Activated CD4-positive, alpha-beta T cell treated with anti-CD3 and anti-CD28 coated beads, Interleukin-2, amount 50 U/mL, for 24 hours (primary cell): ENCODE results near the gene EXO1.
A peak's percentile ranks its signal among the peaks of the same experiment; 100 is the strongest.
"Not testable (repeated sequence)": the region's sequence is repeated elsewhere in the genome, so short reads cannot be mapped to it uniquely, and the experiment has no call there.

Experiments used
- DNase-seq, 2 donors: peaks; one replicate each; pipeline ENCODE4 v3.0.0-alpha.2; 2020; ENCODE audit warnings: low read depth in 1 of 2, low spot score in 1 of 2

The EXO1 gene

GRCh38 chr1:241847796-241848685 is at the start of gene EXO1:
TSS of gene EXO1 (plus strand) at chr1:241848204. CDS start at chr1:241850426, 2,222 bp downstream.
- DNase-seq, result peak; percentile 80 to 81

GRCh38 chr1:241799416-241799815 is 48.6 kb upstream of the EXO1 start:
- no peak for DNase-seq

GRCh38 chr1:241800640-241801039 is 47.4 kb upstream of the EXO1 start:
- DNase-seq, result no peak

- DNase-seq, result no peak
Measured at GRCh38 chr1:241802863-241803262, 45.1 kb upstream of the EXO1 start.

- not testable (repeated sequence) for DNase-seq
Measured at GRCh38 chr1:241804706-241805105, 43.3 kb upstream of the EXO1 start.

GRCh38 chr1:241808265-241808664 is 39.7 kb upstream of the EXO1 start:
- DNase-seq, result no peak

GRCh38 chr1:241810769-241811405 is 37.1 kb upstream of the EXO1 start:
- no peak for DNase-seq

- no peak for DNase-seq
Measured at GRCh38 chr1:241813768-241814320, 34.2 kb upstream of the EXO1 start.

GRCh38 chr1:241816008-241816407 is 32.0 kb upstream of the EXO1 start:
- DNase-seq, result no peak

GRCh38 chr1:241817331-241817792 is 30.6 kb upstream of the EXO1 start:
- no peak for DNase-seq

- DNase-seq, result no peak
Measured at GRCh38 chr1:241817956-241818612, 29.9 kb upstream of the EXO1 start.

GRCh38 chr1:241819340-241819866 is 28.6 kb upstream of the EXO1 start:
- DNase-seq, result no peak

GRCh38 chr1:241821363-241821762 is 26.6 kb upstream of the EXO1 start:
- no peak for DNase-seq

GRCh38 chr1:241822846-241823245 is 25.2 kb upstream of the EXO1 start:
- DNase-seq, result no peak

GRCh38 chr1:241823925-241824324 is 24.1 kb upstream of the EXO1 start:
- no peak for DNase-seq

- no peak for DNase-seq
Measured at GRCh38 chr1:241825581-241825980, 22.4 kb upstream of the EXO1 start.

GRCh38 chr1:241826613-241827012 is 21.4 kb upstream of the EXO1 start:
- DNase-seq, result not testable (repeated sequence)

GRCh38 chr1:241827264-241827663 is 20.7 kb upstream of the EXO1 start:
- no peak for DNase-seq

GRCh38 chr1:241828463-241829021 is 19.5 kb upstream of the EXO1 start:
- DNase-seq, result no peak

- no peak for DNase-seq
Measured at GRCh38 chr1:241829468-241829867, 18.5 kb upstream of the EXO1 start.
